GM12874 (cell line): ENCODE results near the gene NAIF1.

Experiments used
- TF ChIP-seq, protein P1 (sequence below): IDR thresholded peaks from 2 replicates; pipeline ENCODE4 v1.5.1; 2011; ENCODE audit warnings: low read depth, mild to moderate bottlenecking, control low read depth, low read length, moderate library complexity; ENCODE audit not compliant: insufficient read depth

The NAIF1 gene

DNA sequence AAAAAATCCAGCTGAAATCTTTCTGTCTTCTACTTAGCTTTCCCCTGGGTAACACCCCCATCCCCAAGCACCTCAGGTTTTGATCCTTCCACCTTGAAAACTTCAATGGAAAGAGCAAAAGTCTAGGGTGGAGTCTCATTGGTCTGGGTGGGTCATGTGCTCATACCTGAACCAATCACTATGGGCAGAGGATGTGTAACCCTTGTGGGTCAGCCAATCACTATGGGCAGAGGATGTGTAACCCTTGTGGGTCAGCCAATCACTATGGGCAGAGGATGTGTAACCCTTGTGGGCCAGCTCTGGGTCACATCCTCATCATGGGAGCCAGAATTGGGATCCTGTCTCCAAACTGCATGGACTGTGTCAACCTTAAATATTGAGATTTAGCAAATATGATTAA, 18.5 kb downstream of the NAIF1 start:
- TF ChIP-seq, protein P1, sequence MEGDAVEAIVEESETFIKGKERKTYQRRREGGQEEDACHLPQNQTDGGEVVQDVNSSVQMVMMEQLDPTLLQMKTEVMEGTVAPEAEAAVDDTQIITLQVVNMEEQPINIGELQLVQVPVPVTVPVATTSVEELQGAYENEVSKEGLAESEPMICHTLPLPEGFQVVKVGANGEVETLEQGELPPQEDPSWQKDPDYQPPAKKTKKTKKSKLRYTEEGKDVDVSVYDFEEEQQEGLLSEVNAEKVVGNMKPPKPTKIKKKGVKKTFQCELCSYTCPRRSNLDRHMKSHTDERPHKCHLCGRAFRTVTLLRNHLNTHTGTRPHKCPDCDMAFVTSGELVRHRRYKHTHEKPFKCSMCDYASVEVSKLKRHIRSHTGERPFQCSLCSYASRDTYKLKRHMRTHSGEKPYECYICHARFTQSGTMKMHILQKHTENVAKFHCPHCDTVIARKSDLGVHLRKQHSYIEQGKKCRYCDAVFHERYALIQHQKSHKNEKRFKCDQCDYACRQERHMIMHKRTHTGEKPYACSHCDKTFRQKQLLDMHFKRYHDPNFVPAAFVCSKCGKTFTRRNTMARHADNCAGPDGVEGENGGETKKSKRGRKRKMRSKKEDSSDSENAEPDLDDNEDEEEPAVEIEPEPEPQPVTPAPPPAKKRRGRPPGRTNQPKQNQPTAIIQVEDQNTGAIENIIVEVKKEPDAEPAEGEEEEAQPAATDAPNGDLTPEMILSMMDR = no peak

DNA sequence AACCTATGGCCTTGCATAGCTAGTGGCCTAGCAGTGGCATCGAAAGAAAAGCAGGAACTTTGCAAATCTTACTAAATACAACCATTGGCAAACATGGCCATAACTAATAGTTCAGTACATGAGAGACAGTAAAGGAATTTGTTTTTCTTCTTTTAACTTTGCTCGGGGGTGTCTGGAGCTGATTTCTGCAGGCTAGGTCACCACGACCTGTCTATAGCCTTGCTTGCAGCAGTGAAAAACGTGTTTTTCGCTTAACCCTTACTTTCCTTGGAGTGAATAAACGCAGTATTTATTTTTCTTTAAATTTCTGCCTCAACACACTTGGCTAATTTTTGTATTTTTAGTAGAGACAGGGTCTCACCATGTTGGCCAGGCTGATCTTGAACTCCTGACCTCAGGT, 19.9 kb downstream of the NAIF1 start:
- TF ChIP-seq, protein P1 = no peak

DNA sequence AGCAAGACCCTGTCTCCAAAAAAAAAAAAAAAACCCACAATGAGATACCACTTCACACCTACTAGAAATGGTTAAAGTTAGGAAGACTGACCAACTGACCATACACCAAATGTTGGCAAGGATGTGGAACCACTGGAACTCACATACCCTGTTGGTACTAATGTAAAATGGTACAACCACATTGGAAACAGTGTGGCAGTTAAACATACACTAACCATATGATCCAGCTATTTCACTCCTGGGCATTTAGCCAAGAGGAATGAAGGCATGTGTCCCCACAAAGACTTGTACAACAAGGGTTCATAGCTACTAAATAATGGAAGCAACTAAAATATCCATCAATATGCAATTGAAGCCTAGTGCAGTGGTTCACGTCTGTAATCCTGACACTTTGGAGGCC, 21.3 kb downstream of the NAIF1 start:
- TF ChIP-seq, protein P1 = no peak

DNA sequence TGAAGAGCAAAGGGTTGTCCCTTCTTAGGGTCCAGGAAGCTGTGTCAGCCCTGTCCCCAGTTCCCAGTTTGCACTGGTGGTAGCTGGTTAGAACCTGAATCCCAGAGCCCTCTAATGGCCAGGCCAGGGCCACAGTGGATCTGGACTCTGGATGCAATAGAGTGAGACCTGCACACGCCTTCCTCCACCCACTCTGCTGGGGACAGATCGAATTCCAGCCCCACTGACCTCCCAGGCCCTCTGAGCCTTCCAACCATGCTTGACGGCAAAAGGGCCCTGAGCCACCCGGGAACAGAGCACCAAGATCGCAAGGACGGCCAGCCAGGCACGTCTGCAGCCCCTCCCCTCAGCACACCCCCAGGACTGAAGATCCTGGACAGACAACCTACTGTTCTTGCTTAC, 23.7 kb downstream of the NAIF1 start:
- TF ChIP-seq, protein P1 = no peak

DNA sequence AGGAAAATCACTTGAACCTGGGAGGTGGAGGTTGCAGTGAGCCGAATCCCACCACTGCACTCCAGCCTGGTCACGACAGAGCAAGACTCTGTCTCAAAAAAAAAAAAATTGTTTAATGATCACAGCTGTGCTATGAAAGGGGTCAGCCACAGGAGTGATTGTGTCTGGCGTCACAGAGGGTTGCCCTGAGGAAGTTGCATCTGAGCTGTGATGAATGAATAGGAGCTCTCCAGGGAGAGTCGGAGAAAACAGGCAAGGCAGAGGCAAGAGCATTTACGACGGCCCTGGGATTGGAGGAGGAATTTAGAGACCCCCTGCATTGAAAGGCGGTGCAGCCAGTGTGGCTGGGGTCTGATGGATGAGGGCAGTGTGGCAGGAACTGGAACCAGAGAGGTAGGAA, 25.1 kb downstream of the NAIF1 start:
- TF ChIP-seq, protein P1 = no peak

DNA sequence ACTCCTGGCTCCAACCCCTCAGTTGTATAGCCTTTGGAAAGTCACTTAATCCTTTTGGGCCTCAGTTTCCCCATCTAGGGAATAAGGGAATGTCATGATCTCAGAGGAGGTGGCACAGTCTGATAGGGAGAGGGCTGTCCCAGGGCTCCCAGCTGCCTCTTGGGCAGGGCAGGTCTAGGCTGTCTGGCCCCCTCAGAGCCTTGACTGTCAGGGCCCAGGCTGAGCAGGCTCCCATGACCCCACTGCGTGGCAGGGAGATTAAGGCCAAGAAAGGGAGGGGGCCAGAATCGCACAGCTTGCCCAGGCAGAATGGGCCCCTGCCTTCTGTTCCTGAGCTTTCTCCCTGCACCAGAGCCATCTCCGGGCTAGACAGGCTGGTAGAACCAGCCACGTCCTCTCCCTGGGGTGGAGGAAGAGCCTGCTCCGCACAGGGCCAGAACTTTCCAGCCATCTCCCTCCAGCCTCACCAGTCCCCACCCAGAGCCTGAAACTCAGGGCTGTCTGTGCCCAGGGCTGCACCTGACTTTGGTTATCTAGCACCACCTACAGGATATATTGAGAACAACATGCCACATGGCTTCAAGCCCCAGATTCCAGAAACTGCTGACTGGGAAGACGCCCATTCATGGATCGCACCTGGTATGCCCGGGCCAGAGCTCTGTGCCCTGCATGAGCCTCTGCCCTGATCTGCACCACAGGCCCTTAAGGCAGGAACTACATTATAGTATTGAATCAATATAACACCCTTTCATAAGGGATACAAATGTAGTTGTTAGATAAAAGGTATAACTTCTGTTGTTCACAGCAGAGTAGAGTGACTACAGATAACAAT, 32.1 kb downstream of the NAIF1 start:
- TF ChIP-seq, protein P1 = peak; percentile 79

DNA sequence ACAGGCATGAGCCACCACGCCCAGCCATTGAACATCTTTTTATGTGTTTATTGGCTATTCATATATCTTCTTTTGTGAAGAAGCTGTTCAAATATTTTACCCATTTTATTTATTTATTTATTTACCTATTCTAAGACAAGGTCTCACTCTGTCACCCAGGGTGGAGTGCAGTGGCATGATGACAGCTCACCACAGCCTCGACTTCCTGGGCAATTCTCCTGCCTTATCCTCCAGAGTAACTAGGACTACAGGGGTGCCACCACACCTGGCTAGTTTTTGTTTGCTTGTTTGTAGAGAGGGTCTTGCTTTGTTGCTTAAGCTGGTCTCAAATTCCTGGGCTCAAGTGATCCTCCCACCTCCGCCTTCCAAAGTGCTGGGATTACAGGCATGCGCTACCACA, 33.5 kb downstream of the NAIF1 start:
- TF ChIP-seq, protein P1 = no peak
